ENCODE measurements around the gene PRKCA.
"Not testable (repeated sequence)": the region's sequence is repeated elsewhere in the genome, so short reads cannot be mapped to it uniquely, and the experiment has no call there.

PRKCA gene

DNA sequence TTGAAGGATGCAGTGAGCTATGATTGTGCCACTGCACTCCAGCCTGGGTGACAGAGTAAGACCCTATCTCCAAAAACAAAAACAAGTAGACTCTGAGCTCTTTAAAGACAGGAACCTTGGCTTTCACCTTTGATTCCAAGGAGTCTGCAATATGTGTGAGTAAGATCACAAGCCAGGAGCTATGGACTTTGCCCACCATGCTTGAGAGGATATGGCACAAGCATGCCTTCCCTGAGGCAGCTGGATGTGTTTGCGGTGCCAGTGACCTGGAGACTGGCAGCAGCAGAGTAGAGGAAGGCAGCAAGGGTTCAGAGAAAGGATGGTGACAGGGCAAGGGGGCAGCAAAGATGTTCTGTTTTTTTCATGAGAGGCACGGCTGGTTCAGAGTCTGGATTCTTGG, 14.5 kb upstream of the PRKCA start:
- no peak for DNase-seq

DNA sequence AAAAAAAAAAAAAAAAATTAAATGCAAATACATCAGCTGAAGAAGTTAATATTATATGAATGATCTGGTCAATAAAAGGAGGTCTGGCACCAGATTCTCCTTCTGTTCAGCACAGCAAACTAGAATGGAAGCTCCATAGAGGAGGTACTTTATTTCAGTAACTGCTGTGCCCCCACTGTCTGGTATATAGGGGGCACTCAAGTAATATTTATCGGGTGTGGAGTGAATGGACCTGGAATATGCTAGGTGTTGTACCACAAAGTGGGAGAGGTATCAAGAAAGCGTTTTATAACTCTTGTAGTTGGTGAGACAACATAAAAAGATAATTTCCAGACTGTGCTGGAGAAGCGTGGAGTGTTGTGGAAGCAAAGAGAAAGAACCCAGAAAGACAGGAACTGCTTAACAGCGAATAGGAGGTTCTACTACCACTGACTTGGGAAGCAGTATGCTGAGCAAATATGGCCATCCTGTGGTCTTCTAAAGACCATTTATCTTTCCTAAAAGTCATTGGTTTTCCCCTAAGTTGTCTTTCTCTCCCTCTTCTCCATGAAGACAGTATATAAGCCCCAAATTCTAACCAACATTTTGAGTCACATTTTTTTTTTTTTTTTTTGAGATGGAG, 12.2 kb upstream of the PRKCA start:
- no peak for DNase-seq

DNA sequence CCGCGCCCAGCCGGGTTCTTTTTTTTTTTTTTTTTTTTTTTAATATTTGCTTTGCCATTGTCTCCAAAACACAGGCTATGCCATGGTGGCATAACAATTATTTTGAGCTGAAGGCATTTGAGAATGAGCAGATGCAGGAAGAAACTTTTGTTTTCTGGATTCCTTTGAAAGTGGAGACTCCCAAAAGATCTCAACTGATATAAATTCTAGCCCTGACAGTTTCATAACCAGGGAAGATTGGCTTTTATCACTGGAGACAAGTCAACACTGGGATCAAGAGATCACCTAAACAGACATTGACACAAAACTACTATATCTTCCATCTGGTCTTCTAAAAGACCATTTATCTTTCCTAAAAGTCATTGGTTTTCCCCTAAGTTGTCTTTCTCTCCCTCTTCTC, 10.1 kb upstream of the PRKCA start:
- no peak for DNase-seq

DNA sequence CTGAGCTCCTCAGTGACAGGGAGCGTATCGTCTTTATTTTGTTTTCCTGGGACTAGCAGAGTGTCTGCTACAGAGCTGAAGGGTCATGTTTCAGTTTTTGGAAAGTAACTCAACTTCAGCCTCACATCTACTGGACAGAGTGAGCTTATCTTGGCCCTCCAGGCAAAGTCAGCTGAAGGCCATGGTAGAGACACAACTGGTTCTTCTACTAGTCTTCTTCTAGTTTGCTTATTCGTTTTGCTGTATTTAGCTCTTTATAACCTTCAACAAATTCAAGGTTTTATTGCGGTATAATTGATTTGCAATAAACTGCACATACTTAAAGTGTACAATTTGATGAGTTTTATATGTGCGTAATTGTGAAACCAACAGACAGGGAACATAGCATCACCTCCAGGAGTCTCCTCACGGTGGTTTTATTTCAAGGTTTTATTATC, 6.1 kb upstream of the PRKCA start:
- no peak for DNase-seq

DNA sequence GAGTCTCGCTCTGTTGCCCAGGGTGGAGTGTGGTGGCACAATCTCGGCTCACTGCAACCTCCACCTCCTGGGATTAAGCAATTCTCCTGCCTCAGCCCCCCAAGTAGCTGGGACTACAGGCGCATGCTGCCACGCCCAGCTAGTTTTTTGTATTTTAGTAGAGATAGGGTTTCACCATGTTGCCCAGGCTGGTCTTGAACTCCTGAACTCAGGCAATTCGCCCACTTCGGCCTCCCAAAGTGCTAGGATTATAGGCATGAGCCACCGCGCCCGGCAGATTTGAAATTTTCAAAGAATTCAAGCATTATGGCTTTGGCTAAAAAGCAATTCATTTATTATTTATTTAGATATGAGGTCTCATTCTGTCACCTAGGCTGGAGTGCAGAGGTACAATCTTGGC, 5.0 kb upstream of the PRKCA start:
- DNase-seq, result not testable (repeated sequence)

DNA sequence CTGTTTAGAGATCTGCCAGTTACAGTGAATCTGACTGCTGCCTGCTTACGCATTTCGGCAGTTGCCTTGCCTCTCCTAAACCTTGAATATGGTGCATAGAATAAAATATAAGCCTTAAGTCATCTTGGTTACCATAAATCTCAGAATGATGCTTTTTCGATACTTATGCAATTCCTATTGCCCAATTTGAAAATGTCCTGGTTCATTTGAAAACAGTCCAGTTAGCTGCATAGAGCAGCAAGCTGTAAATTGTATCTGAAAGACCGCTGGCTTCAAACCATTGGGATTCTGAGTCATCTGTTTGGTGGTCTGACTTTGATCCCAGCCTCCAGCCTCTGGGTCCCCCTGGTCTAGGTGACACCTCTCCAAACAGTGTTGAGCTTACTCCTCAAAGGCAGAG, 2.7 kb upstream of the PRKCA start:
- no peak for DNase-seq

DNA sequence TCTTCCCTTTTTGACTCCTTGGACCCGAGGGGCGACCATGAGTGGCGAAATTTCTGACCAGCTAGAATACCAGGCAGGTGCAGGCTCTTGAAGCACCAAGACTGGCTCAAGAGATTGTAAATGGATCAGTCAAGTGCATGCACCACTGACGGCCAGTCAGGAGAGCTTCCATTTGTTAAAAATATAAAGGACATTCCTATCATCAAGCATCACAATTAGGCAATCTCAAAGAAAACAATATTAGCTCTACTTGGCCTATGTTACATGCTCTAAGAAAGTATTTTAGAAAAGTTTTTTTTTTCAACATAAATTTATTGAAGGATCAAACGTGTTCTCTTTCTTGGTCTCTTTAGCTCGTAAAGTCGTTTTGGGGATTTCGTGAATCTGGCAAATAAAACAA, 1.5 kb upstream of the PRKCA start:
- no peak for DNase-seq

DNA sequence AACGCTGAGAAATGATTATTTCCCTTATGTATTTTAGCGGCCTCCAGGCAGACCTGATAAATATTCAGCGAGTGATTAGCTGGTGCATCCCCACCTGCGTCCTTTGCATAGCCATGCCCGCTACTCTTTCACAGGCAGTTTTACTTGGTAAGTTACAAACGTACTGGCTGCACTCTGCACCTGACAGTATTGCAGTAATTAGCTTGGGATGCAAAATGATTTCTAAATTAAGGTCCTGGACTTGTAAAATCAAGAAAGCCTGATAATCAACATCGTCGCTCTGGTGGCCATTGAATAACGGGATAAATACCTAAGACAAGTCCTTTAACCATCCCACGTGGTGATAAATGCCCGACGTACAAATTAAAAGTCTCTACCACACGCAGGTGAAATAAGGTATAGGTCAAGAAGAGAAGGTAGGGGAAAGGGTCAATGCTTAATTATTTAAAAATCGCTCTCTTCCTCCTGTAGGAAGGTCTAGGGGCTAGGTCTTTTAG, 998 bp upstream of the PRKCA start:
- DNase-seq, result no peak

DNA sequence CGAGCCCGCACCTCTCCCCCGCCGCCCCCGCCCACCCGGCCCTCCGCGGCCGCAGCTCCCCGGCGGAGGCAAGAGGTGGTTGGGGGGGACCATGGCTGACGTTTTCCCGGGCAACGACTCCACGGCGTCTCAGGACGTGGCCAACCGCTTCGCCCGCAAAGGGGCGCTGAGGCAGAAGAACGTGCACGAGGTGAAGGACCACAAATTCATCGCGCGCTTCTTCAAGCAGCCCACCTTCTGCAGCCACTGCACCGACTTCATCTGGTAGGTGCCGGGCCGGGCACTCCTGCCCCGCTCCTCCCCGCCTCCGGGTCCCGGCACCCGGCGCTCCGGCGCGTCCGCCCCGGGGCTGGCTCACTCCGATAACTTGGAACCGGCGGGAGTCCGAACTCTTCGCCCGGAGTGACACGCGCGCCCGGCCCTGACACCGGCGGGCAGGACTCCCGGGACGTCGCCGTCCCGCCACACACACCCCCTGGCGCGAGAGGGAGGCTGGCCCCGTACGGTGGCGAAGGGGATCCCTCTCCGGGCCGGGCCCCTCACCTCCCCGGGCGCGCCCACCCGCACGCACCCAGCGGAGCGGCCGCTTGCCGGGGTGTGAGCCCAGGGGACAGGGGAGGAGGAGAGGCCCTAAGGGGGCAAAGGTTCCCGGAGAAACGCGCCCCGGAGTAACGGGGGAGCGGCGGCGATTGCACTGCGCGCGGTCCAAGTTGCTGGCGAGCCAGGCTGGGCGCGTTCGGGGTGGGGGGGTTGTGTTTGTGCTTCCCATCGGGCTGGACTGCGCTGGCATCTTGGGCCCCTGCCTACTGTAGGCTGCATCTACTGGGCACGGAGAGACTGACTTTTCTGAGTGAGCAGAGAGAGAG, 581 bp downstream of the PRKCA start:
- peak in 45 of 58 donors; percentile 15 to 76 (median 52) for DNase-seq

DNA sequence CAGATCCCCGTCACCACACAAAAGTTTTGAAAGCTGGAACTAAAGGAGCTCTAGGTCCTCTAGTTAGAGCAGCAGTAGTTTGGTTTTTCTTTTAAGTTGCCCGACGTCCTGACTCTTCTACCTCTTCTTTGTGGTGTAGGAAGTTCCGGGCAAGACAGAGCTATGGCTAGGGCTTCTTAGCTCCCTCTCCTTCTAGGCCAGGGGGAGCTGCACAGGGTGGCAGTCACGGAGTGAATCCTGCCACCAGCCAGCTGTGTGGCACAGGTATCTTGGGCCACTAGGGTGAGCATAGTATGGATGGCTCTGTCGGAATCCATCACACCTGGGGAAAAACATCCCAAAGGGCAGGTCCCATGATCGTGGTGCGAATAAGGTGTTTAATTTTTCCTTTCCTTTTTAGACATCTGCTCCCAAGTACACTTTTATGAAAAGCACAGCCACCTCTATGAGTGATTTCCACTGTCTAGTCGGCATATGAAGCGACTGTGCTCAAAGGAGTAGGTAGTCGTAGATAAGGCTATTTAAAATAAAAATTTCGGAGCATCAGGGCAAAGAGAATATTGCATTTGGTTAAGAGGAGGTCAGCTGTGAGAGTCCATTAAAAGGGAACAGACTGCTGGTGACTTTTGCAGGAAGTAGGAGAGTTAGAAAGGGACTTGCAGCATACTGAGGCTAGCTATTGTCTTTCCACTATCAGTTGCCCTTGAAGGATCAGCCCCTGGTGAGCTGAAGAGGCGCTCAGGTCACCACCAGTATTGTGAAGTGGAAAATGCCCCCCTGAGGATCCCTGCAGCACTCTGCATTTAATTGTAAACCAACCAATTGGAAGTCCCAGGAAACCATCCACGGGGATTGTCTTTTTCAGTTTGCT, 2.1 kb downstream of the PRKCA start:
- peak in 13 of 58 donors; percentile 2 to 45 (median 12) for DNase-seq

DNA sequence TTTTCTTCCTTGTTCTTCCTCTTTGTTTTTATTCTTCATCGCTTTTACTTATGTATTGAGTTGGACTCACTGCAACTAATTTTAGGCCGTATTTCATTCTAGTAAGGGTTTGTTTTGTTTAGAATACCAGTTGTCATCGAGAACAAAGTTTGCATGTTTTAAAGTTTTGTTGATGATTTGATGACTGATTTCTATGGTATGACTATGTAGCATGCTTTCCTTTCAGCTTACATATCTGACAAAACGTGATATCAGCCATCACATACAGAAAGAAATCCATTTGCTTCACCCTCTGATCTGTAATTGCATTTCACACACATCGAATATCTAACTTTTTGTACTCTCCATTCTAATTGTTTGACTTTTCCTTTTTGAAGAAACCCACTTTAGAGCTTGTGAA, 4.0 kb downstream of the PRKCA start:
- DNase-seq, result no peak

DNA sequence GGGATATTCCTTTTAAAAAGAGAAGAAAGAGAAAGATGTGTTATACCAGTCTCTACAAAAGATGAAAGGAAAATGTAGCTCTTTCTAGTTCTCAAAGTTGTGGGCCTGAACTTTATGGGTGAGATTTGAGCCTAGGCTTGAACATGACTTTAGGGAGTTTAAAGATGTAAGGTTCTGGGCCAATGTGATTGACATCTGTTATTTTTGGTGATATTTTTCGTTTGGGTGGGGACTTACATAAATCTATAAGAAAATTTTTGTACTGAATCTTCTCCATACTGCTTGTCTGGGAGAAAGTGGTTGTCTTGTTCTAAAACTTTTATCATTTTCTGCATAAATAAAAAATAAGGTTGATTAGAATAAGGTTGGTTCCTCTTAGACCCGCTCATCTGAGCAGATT, 4.8 kb downstream of the PRKCA start:
- no peak for DNase-seq

DNA sequence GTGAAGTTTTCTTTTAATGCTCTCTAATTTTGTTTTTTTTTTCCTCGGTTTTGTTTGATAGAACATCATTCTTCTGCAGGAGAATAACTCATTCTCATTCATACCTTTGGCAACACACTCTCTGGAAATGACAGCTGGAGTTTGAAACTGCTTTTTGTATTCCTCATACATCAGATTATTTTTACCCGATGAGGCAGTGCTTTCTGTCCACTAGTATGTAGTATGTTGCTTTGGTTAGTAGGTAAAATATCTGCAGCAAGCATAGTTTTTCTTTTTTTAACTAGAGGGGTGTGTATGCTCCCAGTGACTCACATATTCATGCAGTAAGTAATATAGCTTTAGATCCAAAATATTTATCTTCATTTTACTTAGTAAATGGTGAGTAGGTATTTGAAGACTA, 6.4 kb downstream of the PRKCA start:
- no peak for DNase-seq

DNA sequence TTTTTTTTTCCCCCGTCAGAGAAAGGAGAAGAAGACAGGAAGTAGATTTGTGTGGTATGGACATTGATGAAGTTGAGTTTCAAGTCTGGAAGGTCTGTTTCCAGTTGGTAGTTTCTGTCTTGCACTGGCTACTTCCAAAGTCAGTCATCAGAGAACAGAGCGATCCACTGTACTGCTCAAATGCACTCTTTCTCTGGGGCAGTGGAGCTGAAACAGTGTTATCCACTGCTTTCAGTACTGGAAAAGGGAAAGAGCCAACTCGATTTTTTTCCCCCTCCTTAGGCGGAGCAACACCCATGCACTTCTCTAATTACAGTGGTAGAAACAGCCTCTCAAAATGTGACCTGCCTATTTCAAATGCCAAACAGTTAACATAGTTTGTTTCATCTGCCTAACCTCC, 7.4 kb downstream of the PRKCA start:
- DNase-seq, result peak in 9 of 58 donors; percentile 6 to 70 (median 15)

DNA sequence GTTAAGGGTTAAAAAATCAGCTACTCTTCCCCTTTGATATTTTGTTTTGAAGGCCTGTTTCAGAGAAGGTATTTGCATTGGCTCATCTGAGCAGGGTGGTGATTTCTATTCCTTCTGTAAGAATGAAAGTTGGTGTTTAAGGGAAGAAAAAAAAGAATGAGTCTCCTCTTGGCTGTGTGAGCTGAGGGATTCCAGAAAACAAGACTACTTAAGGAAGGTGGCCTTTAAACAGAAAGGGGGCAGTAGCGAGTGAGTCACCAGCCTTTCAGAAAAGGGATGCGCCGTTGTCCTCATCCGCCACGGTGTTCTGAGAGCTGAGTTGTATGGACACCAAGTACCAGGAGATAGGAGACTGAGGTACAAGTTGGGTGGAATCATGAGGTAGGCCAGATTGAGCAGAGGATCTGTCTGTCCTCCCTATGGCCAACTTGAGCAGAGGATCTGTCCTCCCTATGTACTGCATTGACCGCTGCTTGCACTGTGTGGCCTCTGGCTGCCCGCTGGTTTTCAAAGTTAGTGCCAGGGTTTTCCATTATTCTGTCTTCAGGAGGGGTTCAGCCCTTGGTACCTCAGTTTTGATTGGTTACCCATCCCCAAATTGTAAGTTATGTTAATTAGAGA, 8.2 kb downstream of the PRKCA start:
- DNase-seq, result no peak

DNA sequence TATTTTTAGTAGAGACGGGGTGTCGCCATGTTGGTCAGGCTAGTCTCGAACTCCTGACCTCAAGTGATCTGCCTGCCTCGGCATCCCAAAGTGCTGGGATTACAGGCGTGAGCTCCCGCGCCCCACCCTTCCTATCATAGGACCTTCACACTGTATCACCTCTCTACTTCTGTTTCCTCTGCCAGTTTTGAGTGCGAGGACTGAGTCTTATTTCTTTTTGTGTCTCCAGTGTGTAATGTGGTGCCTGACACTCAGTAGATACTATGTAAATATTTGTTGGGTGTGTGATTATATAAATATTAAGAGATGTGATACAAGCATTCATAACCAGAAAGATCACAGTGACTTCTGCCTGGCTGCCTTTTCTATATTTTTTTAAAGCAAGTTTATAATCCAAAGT, 10.5 kb downstream of the PRKCA start:
- DNase-seq, result no peak

DNA sequence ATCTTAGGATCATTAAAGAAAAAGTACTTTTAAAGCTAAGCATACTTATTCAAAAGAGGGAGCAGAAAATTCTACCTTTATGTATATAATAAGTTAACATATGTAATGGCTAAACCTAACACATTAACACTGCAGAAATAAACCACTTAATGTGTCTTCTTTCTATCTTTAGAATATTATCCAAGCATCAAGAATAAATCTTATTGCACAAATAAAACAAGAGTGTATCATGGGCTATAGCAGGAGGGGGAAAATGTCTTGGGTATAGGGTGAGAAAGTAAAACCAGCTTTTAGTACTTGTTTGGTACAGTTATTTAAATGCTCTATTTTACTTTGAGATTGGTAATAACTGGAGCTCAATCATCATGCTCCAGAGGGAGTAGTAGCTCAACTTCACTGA, 10.9 kb downstream of the PRKCA start:
- no peak for DNase-seq

DNA sequence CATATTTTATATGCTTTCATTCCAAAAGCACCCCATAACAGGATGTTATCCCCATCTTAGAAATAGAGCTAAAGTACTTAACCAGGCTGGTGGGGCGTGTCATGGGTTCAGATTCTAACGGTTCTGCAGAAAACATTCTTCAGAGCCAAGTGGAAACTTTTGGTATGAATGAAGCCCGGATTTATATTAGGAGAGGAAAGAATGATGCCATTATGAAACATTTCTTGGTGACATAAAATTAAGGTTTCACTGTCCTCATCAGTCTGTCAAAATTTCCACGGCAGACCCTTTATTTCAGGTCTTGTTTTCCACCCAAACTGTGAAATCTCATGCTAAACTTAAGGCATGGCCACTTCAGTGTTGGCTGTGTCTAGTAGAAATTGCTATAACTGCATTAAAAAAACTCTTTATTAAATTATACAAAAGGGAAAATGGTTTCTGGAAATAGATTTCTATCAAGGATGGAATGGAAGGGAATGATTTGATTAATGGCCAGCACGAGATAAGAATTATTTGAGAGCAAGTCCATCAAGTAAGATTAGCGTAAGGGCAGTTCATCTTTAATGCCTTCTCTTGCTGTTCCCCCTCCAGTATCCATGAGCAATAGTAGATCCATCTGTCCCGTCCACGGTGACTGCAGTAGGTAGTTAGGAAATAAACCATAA, 11.7 kb downstream of the PRKCA start:
- no peak for DNase-seq

DNA sequence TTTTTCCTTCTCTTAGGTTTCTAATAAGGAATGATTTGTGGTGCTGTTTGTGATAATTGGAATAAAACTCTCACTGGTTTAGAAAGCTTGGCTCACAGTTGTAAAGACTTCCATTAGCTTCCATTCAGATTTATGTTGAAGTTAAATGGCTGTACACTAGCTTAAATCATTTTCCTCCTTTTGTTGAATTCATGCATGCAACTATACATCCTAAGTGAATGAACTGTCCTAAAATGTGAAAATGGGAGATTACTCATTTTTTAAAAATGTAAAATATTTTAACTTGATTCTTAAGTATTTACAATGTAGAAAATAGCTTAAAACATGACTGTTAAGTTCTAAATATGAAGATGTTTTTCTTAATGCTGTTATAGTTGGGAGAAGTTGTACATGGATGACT, 15.2 kb downstream of the PRKCA start:
- DNase-seq, result no peak

DNA sequence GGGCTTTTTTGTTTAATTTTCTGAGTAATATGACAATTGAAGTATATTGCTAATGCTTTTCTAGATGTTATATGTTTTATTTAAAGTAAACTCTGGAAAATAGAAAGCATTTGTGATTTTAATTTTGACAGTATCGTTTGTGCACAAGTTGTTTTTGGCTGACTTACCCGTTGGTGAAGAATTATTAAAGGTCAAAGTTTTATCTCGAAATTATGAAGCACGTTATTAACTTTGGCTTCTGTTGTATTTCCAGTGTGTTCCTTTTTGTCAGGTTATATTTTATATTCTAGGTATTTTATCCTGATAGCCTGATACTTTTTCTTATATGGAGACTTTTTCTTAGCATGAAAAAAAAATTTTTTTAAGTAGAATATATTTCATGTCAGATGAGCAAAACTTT, 16.8 kb downstream of the PRKCA start:
- no peak for DNase-seq

DNA sequence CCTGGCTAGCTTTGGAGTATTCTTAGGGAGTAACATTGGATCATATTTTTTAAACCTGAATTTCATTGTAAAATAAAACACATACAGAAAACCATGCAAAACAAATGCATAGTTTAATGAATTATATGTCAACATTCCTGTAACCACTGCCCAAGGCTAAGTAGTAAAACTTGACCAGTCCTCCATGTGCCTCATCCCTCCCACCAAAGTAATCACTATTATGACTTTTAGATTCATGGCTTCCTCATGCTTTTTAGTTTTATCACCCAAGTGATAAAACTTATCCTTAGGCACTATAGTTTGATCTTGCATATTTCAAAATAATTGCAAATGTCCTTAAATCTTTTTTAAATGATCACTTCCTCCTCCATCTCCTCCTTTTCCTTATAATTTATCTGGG, 20.4 kb downstream of the PRKCA start:
- no peak for DNase-seq
